IMR-90 (cell line): ENCODE data around the gene RNF4. TPM values are rescaled to one million over a fixed set of nuclear protein-coding genes. Genes with fewer than 3 reads are reported as not detected.

ENCODE experiments used
- ATAC-seq: fragments of 200-7000 bp; cut with Tn5 transposase; 2 replicates; pipeline ENCODE4 v1.9.1; 2020; ENCODE audit warnings: low read depth, mild to moderate bottlenecking, moderate library complexity
- BruUV-seq: library from RNA; stranded (reverse); fragments of 400-500 nt; replicated peaks from 2 replicates; lab custom pipeline; 2021; lab: Mats Ljungman, UMichigan
- CTCF ChIA-PET: fragments of 300-600 bp; formaldehyde crosslinking; extraction: SDS; loops from one replicate; lab custom pipeline; 2021; ENCODE audit warnings: antibody characterized with exemption; lab: Yijun Ruan, JAX
- POLR2A ChIA-PET: fragments of 300-600 bp; sonication (Branson Sonifier 250); formaldehyde crosslinking; loops from one replicate; lab custom pipeline; 2022; ENCODE audit warnings: antibody characterized with exemption; ENCODE audit not compliant: unreplicated experiment; lab: Charles Lee
- DNase-seq: peaks from one replicate; pipeline ENCODE4 v3.0.0; 2013
- H2AFZ ChIP-seq: replicated peaks from 2 replicates; pipeline ENCODE3; 2013; ENCODE audit warnings: low read length, mild to moderate bottlenecking; ENCODE audit not compliant: poor library complexity
- H2AK5ac ChIP-seq: 2 replicates; pipeline ENCODE4 v1.6.1; 2013; ENCODE audit warnings: low read depth, low read length, inconsistent platforms
- H2AK9ac ChIP-seq: replicated peaks from 2 replicates; pipeline ENCODE3; 2013; ENCODE audit warnings: mild to moderate bottlenecking, low read depth, low read length, moderate library complexity; ENCODE audit not compliant: poor library complexity
- H2BK120ac ChIP-seq: 2 replicates; pipeline ENCODE4 v1.6.1; 2013; ENCODE audit warnings: low read depth, low read length, inconsistent platforms
- H2BK15ac ChIP-seq: 3 replicates; pipeline ENCODE4 v1.6.1; 2013; ENCODE audit warnings: low read depth, low read length, inconsistent platforms
- H2BK20ac ChIP-seq: 2 replicates; pipeline ENCODE4 v1.6.1; 2013; ENCODE audit warnings: low read depth, mild to moderate bottlenecking, inconsistent platforms, low read length, moderate library complexity
- H2BK5ac ChIP-seq: 2 replicates; pipeline ENCODE4 v1.6.1; 2013; ENCODE audit warnings: mild to moderate bottlenecking, low read depth, low read length, inconsistent platforms; ENCODE audit not compliant: poor library complexity, severe bottlenecking
- H3K14ac ChIP-seq: replicated peaks from 2 replicates; pipeline ENCODE4 v1.6.1; 2013; ENCODE audit warnings: low read depth, low read length, inconsistent platforms
- H3K18ac ChIP-seq: 2 replicates; pipeline ENCODE4 v1.6.1; 2013; ENCODE audit warnings: low read depth, low read length, control low read depth
- H3K23ac ChIP-seq: 2 replicates; pipeline ENCODE4 v1.6.1; 2013; ENCODE audit warnings: low read depth, low read length, inconsistent platforms
- H3K27ac ChIP-seq: 2 replicates; pipeline ENCODE4 v1.5.1; 2013; ENCODE audit warnings: mild to moderate bottlenecking, control low read depth, low read length; ENCODE audit not compliant: insufficient read depth
- H3K27me3 ChIP-seq: 2 replicates; pipeline ENCODE4 v1.6.1; 2013; ENCODE audit warnings: low read length; ENCODE audit not compliant: control insufficient read depth, insufficient read depth
- H3K36me3 ChIP-seq: 2 replicates; pipeline ENCODE4 v1.6.1; 2013; ENCODE audit warnings: low read length, mixed read lengths; ENCODE audit not compliant: control insufficient read depth, insufficient read depth
- H3K4ac ChIP-seq: 2 replicates; pipeline ENCODE4 v1.6.1; 2013; ENCODE audit warnings: low read depth, low read length, inconsistent platforms
- H3K4me1 ChIP-seq: 2 replicates; pipeline ENCODE4 v1.6.1; 2013; ENCODE audit warnings: low read length, mixed read lengths; ENCODE audit not compliant: control insufficient read depth, insufficient read depth
- H3K4me2 ChIP-seq: 2 replicates; pipeline ENCODE4 v1.6.1; 2013; ENCODE audit warnings: low read depth, mild to moderate bottlenecking, control low read depth, low read length, moderate library complexity
- H3K4me3 ChIP-seq: 2 replicates; pipeline ENCODE4 v1.5.1; 2013; ENCODE audit warnings: low read depth, mild to moderate bottlenecking, control low read depth, low read length, moderate library complexity; ENCODE audit not compliant: insufficient read depth
- H3K56ac ChIP-seq: 2 replicates; pipeline ENCODE4 v1.6.1; 2013; ENCODE audit warnings: low read length, inconsistent platforms; ENCODE audit not compliant: insufficient read depth; ENCODE audit errors: extremely low read depth
- H3K79me1 ChIP-seq, 2 experiments: 2 replicates each; pipeline ENCODE4 v1.6.1; 2013; ENCODE audit warnings: low read length in 2 of 2, inconsistent platforms in 1 of 2, low read depth in 1 of 2
- H3K9ac ChIP-seq: 2 replicates; pipeline ENCODE4 v1.6.1; 2013; ENCODE audit warnings: low read depth, low read length, control low read depth
- H3K9me1 ChIP-seq: 2 replicates; pipeline ENCODE4 v1.6.1; 2013; ENCODE audit warnings: low read length, inconsistent platforms; ENCODE audit not compliant: insufficient read depth
- H3K9me3 ChIP-seq: 2 replicates; pipeline ENCODE4 v1.6.1; 2013; ENCODE audit warnings: low read length; ENCODE audit not compliant: control insufficient read depth, insufficient read depth
- H4K20me1 ChIP-seq: 2 replicates; pipeline ENCODE4 v1.6.1; 2013; ENCODE audit warnings: low read length, inconsistent platforms; ENCODE audit not compliant: insufficient read depth
- H4K5ac ChIP-seq: 2 replicates; pipeline ENCODE4 v1.6.1; 2013; ENCODE audit warnings: mild to moderate bottlenecking, low read depth, low read length, control low read depth
- H4K8ac ChIP-seq, 2 experiments: 2 replicates each; pipeline ENCODE4 v1.6.1; 2013; ENCODE audit warnings: low read depth in 2 of 2, low read length in 2 of 2, control low read depth in 1 of 2, inconsistent platforms in 1 of 2
- H4K91ac ChIP-seq: 2 replicates; pipeline ENCODE4 v1.6.1; 2013; ENCODE audit warnings: low read depth, low read length, inconsistent platforms; ENCODE audit not compliant: insufficient read depth
- MAFK ChIP-seq: IDR thresholded peaks from 2 replicates; pipeline ENCODE4 v1.6.1; 2012; ENCODE audit warnings: low read depth, low read length, improper control_type of control experiment
- WGBS, 2 experiments: methylation state at CpG; one replicate each; pipeline versions ENCODE4 v1.1.5 to v1.1.7; 2013; ENCODE audit warnings: missing lambda C conversion rate in 2 of 2; ENCODE audit not compliant: insufficient read length in 1 of 2; ENCODE audit errors: extremely low coverage in 2 of 2; 5-methylcytosine and 5-hydroxymethylcytosine counted together
- dilution Hi-C: fragments of 300-500 bp; cut with HindIII; formaldehyde crosslinking; loops from one replicate; pipeline ENCODE4 v1.14.3; 2018; ENCODE audit warnings: low sequenced_read_pairs; ENCODE audit not compliant: unreplicated experiment
- in situ Hi-C: fragments of 300-500 bp; cut with MboI; formaldehyde crosslinking; loops from 3 replicates; pipeline ENCODE4 v1.14.3; 2019; ENCODE audit warnings: low sequenced_read_pairs, inconsistent platforms, mixed read lengths
- intact Hi-C: fragments of 100-400 bp; cut with micrococcal nuclease; formaldehyde crosslinking; loops from 2 replicates; pipeline ENCODE4 v1.10.0; 2022
- polyA plus RNA-seq, 3 experiments: library from polyadenylated mRNA; depleted of rRNA; stranded (reverse); fragments of >200 nt; gene quantifications; 2 replicates each; pipeline ENCODE4 v1.2.3, GENCODE V29; 2012; ENCODE audit warnings: low replicate concordance in 1 of 3
- total RNA-seq: library from RNA; depleted of rRNA; stranded (reverse); fragments of >200 nt; gene quantifications from 2 replicates; pipeline ENCODE4 v1.2.3, GENCODE V29; 2012

RNF4 gene
- total and polyA plus RNA-seq, 2 of the 4 experiments (the other 2 are of a cell fraction): 63.8 to 73.8 TPM

DNA sequence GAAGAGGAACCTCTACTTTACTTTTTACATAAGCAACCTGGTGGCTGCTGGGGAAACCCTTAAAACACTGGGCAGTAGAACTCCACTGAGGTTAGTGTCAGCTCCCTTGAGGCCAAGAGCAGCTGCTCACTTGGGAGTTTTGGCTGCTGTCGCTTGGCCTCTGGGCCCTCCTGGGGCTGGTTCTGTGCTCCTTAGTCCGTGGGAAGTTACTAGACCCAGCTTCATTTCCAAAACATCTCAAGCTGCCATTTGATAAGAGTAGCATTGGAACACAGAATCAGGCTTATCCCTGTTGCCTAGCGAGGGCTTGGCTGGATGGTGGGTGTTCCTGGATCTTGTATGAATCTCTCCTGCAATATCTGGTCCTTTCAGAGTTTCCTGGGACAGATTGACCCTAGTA lies 26.1 kb downstream of the RNF4 start:
- H2AFZ ChIP-seq: no peak overlapping the region
- H4K5ac ChIP-seq: no peak overlapping the region
- H4K8ac ChIP-seq: no peak overlapping the region
- H2BK5ac ChIP-seq: peak overlapping the region; percentile 36
- no peak overlapping the region for H2BK15ac ChIP-seq
- H3K9ac ChIP-seq: no peak overlapping the region
- peaks cover 47% of the 10 kb centered on the region for H4K20me1 ChIP-seq
- H3K79me1 ChIP-seq: peaks cover 41 to 72% of the 10 kb centered on the region in 2 experiments
- H2BK20ac ChIP-seq: no peak overlapping the region
- intact Hi-C loops: no loop called here
- H3K14ac ChIP-seq: peak overlapping the region; percentile 12
- CTCF ChIA-PET: no interaction called here
- H3K4ac ChIP-seq: no peak overlapping the region
- H2AK9ac ChIP-seq: peak overlapping the region; percentile 55
- H3K23ac ChIP-seq: 0 out of 2 replicates have a peak overlapping the region, but pooled peaks have one; percentile 36
- no peaks in the 10 kb centered on the region for H3K9me3 ChIP-seq
- TF ChIP-seq MAFK: no peak
- no TSS peak for BruUV-seq
- ATAC-seq: no peak
- WGBS, 2 experiments: no CpG with 5 or more reads among the region's 3 CpGs
- H3K4me2 ChIP-seq: no peak overlapping the region
- H3K4me3 ChIP-seq: no peak overlapping the region
- no peaks in the 10 kb centered on the region for H3K27me3 ChIP-seq
- H4K91ac ChIP-seq: no peak overlapping the region
- peaks cover 22% of the 10 kb centered on the region for H3K9me1 ChIP-seq
- POLR2A ChIA-PET: no interaction called here
- no peak for DNase-seq
- 0 out of 2 replicates have a peak overlapping the region, but pooled peaks have one; percentile 33 for H3K27ac ChIP-seq
- dilution Hi-C loops: no loop called here
- H3K36me3 ChIP-seq: peaks cover 52% of the 10 kb centered on the region
- no peak overlapping the region for H3K18ac ChIP-seq
- no peak overlapping the region for H2BK120ac ChIP-seq
- H3K56ac ChIP-seq: 0 out of 2 replicates have a peak overlapping the region, but pooled peaks have one; percentile 1
- in situ Hi-C loops: no loop called here
- no peak overlapping the region for H2AK5ac ChIP-seq
- H3K4me1 ChIP-seq: peaks cover 2% of the 10 kb centered on the region
